Activated naive CD4-positive, alpha-beta T cell treated with anti-CD3 and anti-CD28 coated beads, Interleukin-2, amount 10 ng/mL, durations not matched to agents 7 days and 5 days (primary cell): ENCODE results near the gene ADAMTS13.
A peak's percentile ranks its signal among the peaks of the same experiment; 100 is the strongest.
"Not testable (repeated sequence)": the region's sequence is repeated elsewhere in the genome, so short reads cannot be mapped to it uniquely, and the experiment has no call there.

Experiments used
- CTCF ChIA-PET: fragments of 350-600 bp; sonication (Branson Sonifier 250); formaldehyde crosslinking; loops from one replicate; lab custom pipeline; 2021; ENCODE audit warnings: antibody characterized with exemption; lab: Charles Lee
- DNase-seq: peaks from one replicate; pipeline ENCODE4 v3.0.0-alpha.2; 2020
- H3K27ac Mint-ChIP-seq: one replicate; pipeline ENCODE4 v1.8.0; 2021; ENCODE audit warnings: mild to moderate bottlenecking, moderate library complexity, mixed read lengths
- H3K27me3 Mint-ChIP-seq: one replicate; pipeline ENCODE4 v1.8.0; 2021; ENCODE audit warnings: mild to moderate bottlenecking, mixed read lengths
- H3K36me3 Mint-ChIP-seq: one replicate; pipeline ENCODE4 v1.8.0; 2021; ENCODE audit warnings: mixed read lengths
- H3K4me1 Mint-ChIP-seq: one replicate; pipeline ENCODE4 v1.8.0; 2021; ENCODE audit warnings: mixed read lengths
- H3K4me3 Mint-ChIP-seq: one replicate; pipeline ENCODE4 v1.8.0; 2021; ENCODE audit warnings: mild to moderate bottlenecking, moderate library complexity, mixed read lengths
- H3K9me3 Mint-ChIP-seq: one replicate; pipeline ENCODE4 v1.8.0; 2021; ENCODE audit warnings: mixed read lengths

The ADAMTS13 gene

GRCh38 chr9:133421615-133422542 is at the start of gene ADAMTS13:
ADAMTS13 (plus strand) TSS chr9:133422367; CDS start chr9:133422444, 77 bp downstream.
- Mint-ChIP-seq H3K36me3 (peaks cover 2% of the 10 kb centered on the region), H3K4me1 (peaks cover 30% of the 10 kb centered on the region), H3K9me3 (no peaks in the 10 kb centered on the region), H3K27me3 (peaks cover 24% of the 10 kb centered on the region), H3K4me3 (no peak within 1 kb of the TSS), H3K27ac (no peak within 1 kb of the TSS)
- CTCF ChIA-PET, result no interaction called here
- DNase-seq, result no peak

- peak overlapping the region; percentile 98 for H3K27ac Mint-ChIP-seq
- peak overlapping the region; percentile 92 for H3K4me3 Mint-ChIP-seq
- peaks cover 56% of the 10 kb centered on the region for H3K4me1 Mint-ChIP-seq
- no peak for DNase-seq
- H3K27me3 Mint-ChIP-seq, result peaks cover 15% of the 10 kb centered on the region
- peaks cover 27% of the 10 kb centered on the region for H3K36me3 Mint-ChIP-seq
- CTCF ChIA-PET, result no interaction called here
- no peaks in the 10 kb centered on the region for H3K9me3 Mint-ChIP-seq
These were observed 47.5 kb upstream of the ADAMTS13 start for GRCh38 chr9:133374612-133375115.

GRCh38 chr9:133375116-133375723 is 46.9 kb upstream of the ADAMTS13 start:
- CTCF ChIA-PET, result no interaction called here
- Mint-ChIP-seq H3K27ac (peak overlapping the region; percentile 98), H3K36me3 (peaks cover 21% of the 10 kb centered on the region), H3K4me1 (peaks cover 50% of the 10 kb centered on the region), H3K4me3 (peak overlapping the region; percentile 92), H3K9me3 (no peaks in the 10 kb centered on the region), H3K27me3 (peaks cover 15% of the 10 kb centered on the region)
- DNase-seq, result peak; percentile 42

DNA sequence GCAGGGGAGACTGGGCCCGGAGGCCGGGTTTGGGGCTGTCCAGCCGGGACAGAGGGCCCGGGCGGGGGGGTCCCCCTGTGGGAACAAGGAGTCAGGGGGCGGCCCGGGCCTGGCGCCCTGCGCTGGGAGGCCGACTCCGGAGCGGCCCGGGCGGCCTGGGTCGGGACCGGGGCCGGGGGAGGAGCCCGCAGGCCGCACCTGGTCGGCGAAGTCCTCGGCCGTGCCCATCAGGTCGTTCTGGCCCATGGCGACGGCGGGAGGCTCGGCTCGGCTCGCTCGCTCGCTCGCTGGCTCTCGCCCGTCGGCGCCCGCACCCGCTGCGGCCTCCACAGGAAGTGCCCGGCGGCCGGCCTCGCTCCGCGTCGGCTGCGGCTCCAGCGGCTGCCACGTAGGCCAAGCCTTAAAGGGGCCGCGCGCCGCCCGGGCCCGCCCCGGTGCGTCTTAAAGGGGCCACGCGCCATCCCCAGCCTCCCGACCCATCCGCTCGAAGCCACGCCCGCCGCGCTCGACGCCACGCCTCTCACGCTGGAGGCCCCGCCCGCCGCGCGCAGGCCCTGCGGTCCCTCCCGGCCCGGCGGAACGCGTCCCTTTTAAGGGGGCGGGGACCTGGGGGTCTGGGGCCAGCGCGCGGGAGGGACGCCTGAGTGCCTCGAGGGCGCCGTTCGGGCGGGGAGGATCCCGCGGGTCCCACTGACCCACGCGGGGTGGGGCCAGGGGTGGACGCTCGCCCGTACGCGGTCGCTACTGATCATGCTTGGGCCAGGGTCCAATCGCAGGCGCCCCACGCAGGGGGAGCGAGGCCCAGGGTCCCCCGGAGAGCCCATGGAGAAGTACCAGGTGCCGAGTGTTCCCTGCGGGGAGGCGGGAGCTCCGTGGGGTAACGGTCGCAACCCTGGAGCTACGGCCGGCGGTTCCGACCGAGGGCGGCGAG is 46.2 kb upstream of the ADAMTS13 start, which contains the start of the genes STKLD1 and SURF4:
Gene STKLD1 (plus strand): TSS at position 643 of the 931 bp plus-strand sequence. CDS start 108 bp downstream, at position 751.
Gene SURF4 (minus strand): TSS at position 337 of the 931 bp plus-strand sequence. CDS start 91 bp downstream, at position 246.
- Mint-ChIP-seq H3K27me3 (peaks cover 15% of the 10 kb centered on the region), H3K4me1 (peaks cover 42% of the 10 kb centered on the region), H3K27ac (peak within 1 kb of the TSS; percentile 98), H3K9me3 (no peaks in the 10 kb centered on the region), H3K36me3 (peaks cover 17% of the 10 kb centered on the region), H3K4me3 (peak within 1 kb of the TSS; percentile 92)
- CTCF ChIA-PET, result interaction anchor here (1.0 kb wide), 1 partner anchor 28 kb away, joined by 3 read pairs; no protein-coding TSS in a partner anchor
- peak; percentile 96 for DNase-seq

DNA sequence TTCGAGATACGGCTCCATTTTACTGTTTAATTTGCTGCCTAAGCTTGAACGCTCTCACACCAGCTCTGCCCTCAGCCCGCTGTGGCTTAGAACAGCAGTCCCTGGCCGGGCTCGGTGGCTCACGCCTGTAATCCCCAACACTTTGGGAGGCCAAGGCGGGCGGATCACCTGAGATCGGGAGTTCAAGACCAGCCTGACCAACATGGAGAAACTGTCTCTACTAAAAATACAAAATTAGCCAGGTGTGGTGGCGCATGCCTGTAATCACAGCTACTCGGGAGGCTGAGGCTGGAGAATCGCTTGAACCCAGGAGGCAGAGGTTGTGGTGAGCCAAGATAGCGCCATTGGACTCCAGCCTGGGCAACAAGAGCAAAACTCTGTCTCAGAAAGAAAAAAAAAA is 44.9 kb upstream of the ADAMTS13 start:
- H3K27ac Mint-ChIP-seq, H3K9me3 Mint-ChIP-seq, DNase-seq: not testable (repeated sequence)
- H3K27me3 Mint-ChIP-seq, result peaks cover 15% of the 10 kb centered on the region
- H3K4me1 Mint-ChIP-seq, result peaks cover 30% of the 10 kb centered on the region
- H3K4me3 Mint-ChIP-seq, result peak overlapping the region; percentile 63
- CTCF ChIA-PET, result interaction anchor here (1.3 kb wide), 1 partner anchor 191 kb away, joined by 5 read pairs; no protein-coding TSS in a partner anchor
- H3K36me3 Mint-ChIP-seq, result peaks cover 13% of the 10 kb centered on the region

GRCh38 chr9:133377721-133378216 is 44.4 kb upstream of the ADAMTS13 start:
- H3K4me3 Mint-ChIP-seq, result no peak overlapping the region
- H3K36me3 Mint-ChIP-seq, result peaks cover 11% of the 10 kb centered on the region
- CTCF ChIA-PET, result interaction anchor here (1.3 kb wide), 1 partner anchor 191 kb away, joined by 5 read pairs; no protein-coding TSS in a partner anchor
- no peak overlapping the region for H3K27ac Mint-ChIP-seq
- H3K4me1 Mint-ChIP-seq, result peaks cover 25% of the 10 kb centered on the region
- no peak for DNase-seq
- H3K27me3 Mint-ChIP-seq, result peaks cover 15% of the 10 kb centered on the region
- H3K9me3 Mint-ChIP-seq, result no peaks in the 10 kb centered on the region

- no peak for DNase-seq
- Mint-ChIP-seq H3K27me3 (peaks cover 15% of the 10 kb centered on the region), H3K36me3 (peaks cover 7% of the 10 kb centered on the region), H3K4me1 (peaks cover 17% of the 10 kb centered on the region), H3K9me3 (no peaks in the 10 kb centered on the region), H3K4me3 (no peak overlapping the region), H3K27ac (no peak overlapping the region)
- CTCF ChIA-PET, result interaction anchor here (1.2 kb wide), 1 partner anchor 22 kb away, joined by 5 read pairs; the partner anchor contains the start of genes SURF1 and SURF2
These were observed 43.7 kb upstream of the ADAMTS13 start for GRCh38 chr9:133378408-133378962.

GRCh38 chr9:133379153-133380086 is 42.7 kb upstream of the ADAMTS13 start:
- H3K27ac Mint-ChIP-seq, result no peak overlapping the region
- H3K4me1 Mint-ChIP-seq, result peaks cover 12% of the 10 kb centered on the region
- no peaks in the 10 kb centered on the region for H3K9me3 Mint-ChIP-seq
- peaks cover 7% of the 10 kb centered on the region for H3K36me3 Mint-ChIP-seq
- no peak for DNase-seq
- no peak overlapping the region for H3K4me3 Mint-ChIP-seq
- peaks cover 15% of the 10 kb centered on the region for H3K27me3 Mint-ChIP-seq
- CTCF ChIA-PET, result interaction anchor here (1.2 kb wide), 1 partner anchor 22 kb away, joined by 5 read pairs; the partner anchor contains the start of genes SURF1 and SURF2

DNA sequence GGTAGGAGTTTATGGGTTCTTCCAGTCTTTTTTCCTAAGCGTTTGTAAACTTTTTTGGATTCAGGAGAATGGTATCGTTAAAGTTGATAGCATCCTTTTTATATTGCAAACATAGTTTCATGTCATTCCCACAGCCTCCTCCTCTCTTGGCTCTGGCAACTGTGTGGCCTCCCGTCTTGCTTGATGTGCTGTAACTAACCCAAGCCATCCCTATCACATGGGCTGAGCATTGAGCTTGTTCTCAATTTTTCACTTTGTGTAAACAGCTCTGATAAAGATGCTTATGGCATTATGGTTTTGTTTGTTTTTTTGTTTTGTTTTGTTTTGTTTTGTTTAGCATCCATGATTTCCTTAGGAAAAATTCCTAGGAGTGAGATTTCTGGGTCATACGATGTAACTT is 41.4 kb upstream of the ADAMTS13 start:
- CTCF ChIA-PET, result no interaction called here
- H3K27me3 Mint-ChIP-seq, result peaks cover 15% of the 10 kb centered on the region
- no peak for DNase-seq
- H3K9me3 Mint-ChIP-seq, result no peaks in the 10 kb centered on the region
- H3K27ac Mint-ChIP-seq, result no peak overlapping the region
- no peaks in the 10 kb centered on the region for H3K36me3 Mint-ChIP-seq
- H3K4me3 Mint-ChIP-seq, result no peak overlapping the region
- H3K4me1 Mint-ChIP-seq, result peaks cover 6% of the 10 kb centered on the region

DNA sequence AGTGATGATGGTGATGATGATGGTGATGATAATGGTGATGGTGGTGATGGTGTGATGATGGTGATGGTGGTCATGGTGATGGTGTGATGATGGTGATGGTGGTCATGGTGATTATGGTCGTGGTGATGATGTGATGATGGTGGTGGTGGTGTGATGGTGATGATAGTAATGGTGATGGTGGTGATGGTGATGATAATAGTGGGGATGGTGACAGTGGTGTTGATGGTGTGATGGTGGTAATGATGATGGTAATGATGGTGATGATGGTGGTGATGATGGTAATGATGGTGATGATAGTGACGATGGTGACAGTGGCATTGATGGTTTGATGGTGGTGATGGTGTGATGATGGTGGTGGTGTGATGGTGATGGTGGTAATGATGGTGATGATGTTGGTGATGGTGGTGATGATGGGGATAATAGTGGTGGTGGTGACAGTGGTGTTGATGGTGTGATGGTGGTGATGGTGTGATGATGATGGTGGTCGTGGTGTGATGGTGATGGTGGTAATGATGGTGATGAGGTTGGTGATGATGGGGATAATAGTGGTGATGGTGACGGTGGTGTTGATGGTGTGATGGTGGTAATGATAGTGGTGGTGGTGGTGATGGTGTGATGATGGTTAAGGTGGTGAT is 39.5 kb upstream of the ADAMTS13 start:
- no peak for DNase-seq
- Mint-ChIP-seq H3K27me3 (peaks cover 9% of the 10 kb centered on the region), H3K36me3 (no peaks in the 10 kb centered on the region), H3K4me3 (no peak overlapping the region), H3K4me1 (no peaks in the 10 kb centered on the region), H3K9me3 (no peaks in the 10 kb centered on the region), H3K27ac (no peak overlapping the region)
- CTCF ChIA-PET, result no interaction called here

DNA sequence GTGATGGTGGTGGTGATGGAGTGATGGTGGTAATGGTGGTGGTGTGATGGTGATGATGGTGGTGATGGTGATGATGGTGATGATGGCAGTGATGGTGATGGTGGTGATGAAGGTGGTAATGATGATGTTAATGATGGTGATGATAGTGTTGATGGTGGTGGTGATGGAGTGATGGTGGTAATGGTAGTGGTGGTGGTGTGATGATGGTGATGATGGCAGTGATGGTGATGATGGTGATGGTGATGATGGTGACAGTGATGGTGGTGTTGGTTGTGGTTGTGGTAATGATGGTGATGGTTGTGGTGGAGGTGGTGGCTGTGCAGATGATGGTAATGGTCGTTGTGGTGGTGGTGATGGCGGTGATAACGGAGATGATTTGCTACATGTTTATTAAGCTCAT is 38.7 kb upstream of the ADAMTS13 start:
- no peaks in the 10 kb centered on the region for H3K36me3 Mint-ChIP-seq
- H3K4me1 Mint-ChIP-seq, result no peaks in the 10 kb centered on the region
- H3K4me3 Mint-ChIP-seq, result no peak overlapping the region
- peaks cover 1% of the 10 kb centered on the region for H3K27me3 Mint-ChIP-seq
- CTCF ChIA-PET, result no interaction called here
- H3K9me3 Mint-ChIP-seq, result no peaks in the 10 kb centered on the region
- DNase-seq, result no peak
- no peak overlapping the region for H3K27ac Mint-ChIP-seq
